Body of pancreas (tissue), 4 donors: Measurements from ENCODE around the gene CSMD2.

ENCODE experiments used
- POLR2A ChIP-seq, 3 donors: fragments of 450-650 bp; IDR thresholded peaks; one replicate each; pipeline ENCODE4 v1.6.1; 2016; ENCODE audit warnings: antibody characterized with exemption in 3 of 3, mild to moderate bottlenecking in 2 of 3
- TF ChIP-seq, protein P1 (sequence below), 7 experiments: fragments of 450-650 bp in 4 of 7; fragments of 200-600 bp in 3 of 7; sonication (generic) in 3 of 7; IDR thresholded peaks; one replicate each; pipeline ENCODE4 v1.5.1; 2016 to 2019; ENCODE audit warnings: antibody characterized with exemption in 7 of 7

DNA sequence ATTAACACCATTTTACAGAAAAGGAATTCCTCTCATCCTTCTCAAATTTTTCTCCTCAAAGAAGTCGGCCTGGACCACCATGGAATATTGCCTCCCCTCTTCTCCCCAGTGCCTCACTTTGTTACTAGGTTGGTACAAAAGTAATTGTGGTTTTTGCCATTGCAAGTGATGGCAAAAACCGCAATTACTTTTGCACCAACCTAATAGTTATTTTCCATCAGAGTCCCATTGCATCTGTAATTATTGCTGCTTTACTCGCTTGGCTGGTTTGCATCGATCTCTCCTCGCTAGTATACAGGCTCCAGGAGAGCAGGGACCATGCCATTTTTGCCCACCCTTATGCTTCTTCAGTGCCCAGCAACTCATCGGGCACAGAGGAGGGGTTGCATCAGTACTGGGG, 10.7 kb upstream of the CSMD2 start:
- TF ChIP-seq, protein P1, sequence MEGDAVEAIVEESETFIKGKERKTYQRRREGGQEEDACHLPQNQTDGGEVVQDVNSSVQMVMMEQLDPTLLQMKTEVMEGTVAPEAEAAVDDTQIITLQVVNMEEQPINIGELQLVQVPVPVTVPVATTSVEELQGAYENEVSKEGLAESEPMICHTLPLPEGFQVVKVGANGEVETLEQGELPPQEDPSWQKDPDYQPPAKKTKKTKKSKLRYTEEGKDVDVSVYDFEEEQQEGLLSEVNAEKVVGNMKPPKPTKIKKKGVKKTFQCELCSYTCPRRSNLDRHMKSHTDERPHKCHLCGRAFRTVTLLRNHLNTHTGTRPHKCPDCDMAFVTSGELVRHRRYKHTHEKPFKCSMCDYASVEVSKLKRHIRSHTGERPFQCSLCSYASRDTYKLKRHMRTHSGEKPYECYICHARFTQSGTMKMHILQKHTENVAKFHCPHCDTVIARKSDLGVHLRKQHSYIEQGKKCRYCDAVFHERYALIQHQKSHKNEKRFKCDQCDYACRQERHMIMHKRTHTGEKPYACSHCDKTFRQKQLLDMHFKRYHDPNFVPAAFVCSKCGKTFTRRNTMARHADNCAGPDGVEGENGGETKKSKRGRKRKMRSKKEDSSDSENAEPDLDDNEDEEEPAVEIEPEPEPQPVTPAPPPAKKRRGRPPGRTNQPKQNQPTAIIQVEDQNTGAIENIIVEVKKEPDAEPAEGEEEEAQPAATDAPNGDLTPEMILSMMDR (IDR thresholded peaks at IDR 0.05) = no peak
- TF ChIP-seq POLR2A (IDR thresholded peaks at IDR 0.05) = no peak
